Left colon (tissue), 2 donors: ENCODE data around the gene MLLT10. TPM values are rescaled to one million over a fixed set of nuclear protein-coding genes. Genes with fewer than 3 reads are reported as not detected.

ENCODE experiments used
- ATAC-seq: fragments of 200-7000 bp; cut with Tn5 transposase; one replicate; pipeline ENCODE4 v1.9.1; 2020; ENCODE audit warnings: mild to moderate bottlenecking, moderate library complexity
- DNase-seq, 2 donors: peaks; one replicate each; pipeline ENCODE4 v3.0.0-alpha.2; 2020
- intact Hi-C, 2 donors: fragments of 100-400 bp; cut with DNase I in 1 of 2; cut with micrococcal nuclease in 1 of 2; formaldehyde crosslinking; loops; one replicate each; pipeline versions ENCODE4 v1.11.2 to v1.14.0; 2022; cut with DNase I, micrococcal nuclease
- microRNA-seq, 2 donors: library from miRNA; unstranded; fragments of <30 nt; microRNA quantifications; one replicate each; pipeline versions ENCODE4 v1.1.0 to v1.2.0, GENCODE V29; 2020
- total RNA-seq, 2 donors: library from RNA; stranded (reverse); fragmentation: NEBNext Ultra II Directional; extraction: Animal tissue kit (Norgen Biotek cat#: 25700); gene quantifications; one replicate each; pipeline ENCODE4 v1.2.1, GENCODE V29; 2021
- donor health status: DM: no; HTN: no; CAD: no.
- donor health status: DM: yes; HTN: yes; CAD: no.

MLLT10 gene
- total RNA-seq, 2 donors from 2014 or later, result 23.8 to 31.5 TPM

DNA sequence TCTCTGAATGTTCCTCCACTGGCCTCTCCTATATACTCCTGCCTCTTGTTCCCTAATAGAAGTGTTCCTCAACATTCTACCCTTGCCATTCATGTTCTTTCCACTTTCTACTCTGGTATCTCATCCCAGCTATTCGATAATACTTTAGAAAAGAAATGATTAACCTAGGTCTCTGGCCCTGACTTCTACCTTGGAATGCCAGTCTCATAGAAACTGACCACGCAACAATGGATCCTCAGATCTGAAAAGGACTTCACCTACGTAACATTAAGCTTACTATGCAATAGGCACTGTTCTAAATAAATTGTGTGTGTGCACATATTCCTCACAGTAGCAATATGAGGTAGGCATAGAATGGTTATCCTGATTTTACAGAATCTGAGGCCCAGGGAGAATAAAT, 235.0 kb downstream of the MLLT10 start:
- ATAC-seq (no peak), DNase-seq (no peak)
- intact Hi-C loops, result no loop called here

DNA sequence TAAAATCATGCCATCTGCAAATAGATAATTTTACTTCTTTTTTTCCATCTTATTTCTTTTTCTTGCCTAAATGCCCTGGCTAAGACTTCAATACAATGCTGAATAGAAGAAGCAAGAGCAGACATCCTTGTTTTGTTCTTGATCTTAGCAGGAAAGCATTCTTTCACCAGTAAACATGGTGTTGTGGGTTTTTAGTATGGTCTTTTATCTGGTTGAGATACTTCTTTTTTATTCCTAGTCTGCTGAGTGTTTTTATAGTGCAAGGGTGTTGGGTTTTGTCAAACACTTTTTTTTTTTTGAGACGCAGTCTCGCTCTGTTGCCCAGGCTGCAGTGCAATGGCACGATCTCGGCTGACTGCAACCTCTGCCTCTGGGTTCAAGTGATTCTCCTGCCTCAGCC, 237.2 kb downstream of the MLLT10 start:
- DNase-seq (no peak), ATAC-seq (no peak)
- intact Hi-C loops, result no loop called here

DNA sequence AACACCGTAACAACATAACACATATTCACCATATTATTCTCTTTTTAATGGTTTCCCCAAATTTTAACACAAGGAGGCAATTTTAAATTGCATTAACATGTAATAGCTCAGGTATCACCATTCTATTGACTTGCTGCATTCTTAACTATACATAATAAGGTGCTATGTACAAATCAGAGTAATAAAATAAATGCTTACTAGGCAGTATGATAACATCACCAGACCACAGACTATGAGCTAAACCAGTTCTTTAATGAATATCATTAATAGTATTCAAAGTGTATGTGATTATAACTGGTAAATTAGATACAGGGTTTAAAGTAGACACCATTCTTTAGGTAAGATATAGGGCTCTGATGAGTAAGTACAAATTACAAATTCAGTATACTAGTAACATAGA, 242.9 kb downstream of the MLLT10 start:
- intact Hi-C loops, result no loop called here
- no peak for DNase-seq
- ATAC-seq, result no peak

DNA sequence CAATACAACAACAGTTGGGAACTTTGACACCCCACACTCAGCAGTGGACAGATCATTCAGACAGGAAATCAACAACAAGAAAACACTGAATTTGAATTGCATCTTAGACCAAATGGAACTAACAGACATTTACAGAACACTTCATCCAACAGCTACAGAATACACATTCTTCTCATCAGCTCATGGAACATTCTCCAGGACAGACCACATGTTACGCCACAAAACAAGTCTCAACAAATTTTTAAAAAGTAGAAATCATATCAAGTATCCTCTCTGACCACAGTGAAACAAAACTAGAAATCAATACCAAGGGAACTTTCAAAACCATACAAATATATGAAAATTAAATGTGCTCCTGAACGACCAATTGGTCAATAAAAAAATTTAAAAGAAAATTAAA, 257.2 kb downstream of the MLLT10 start:
- no peak for ATAC-seq
- intact Hi-C loops, result no loop called here
- DNase-seq, result no peak

Small RNAs within 50 kb of the gene (microRNA-seq; reads per million reads assigned to microRNA genes)
- gene MIR1915, result 0 to 1.4 reads per million in 2 donors

Other genes starting within 250 kb of the MLLT10 start
- gene SKIDA1, start 8.6 kb upstream of the MLLT10 start, total RNA-seq, result under 1 TPM in 1 of 2 donors, not detected in 1; 0.95 TPM